ENCODE measurements around the gene INAVA.
"Not testable (repeated sequence)": the region's sequence is repeated elsewhere in the genome, so short reads cannot be mapped to it uniquely, and the experiment has no call there.

Gene INAVA

GRCh38 chr1:200921571-200922110, 26.9 kb downstream of the INAVA start:
- DNase-seq, result no peak

GRCh38 chr1:200922406-200922805, 27.7 kb downstream of the INAVA start:
- no peak for DNase-seq

GRCh38 chr1:200923601-200924000, 28.9 kb downstream of the INAVA start:
- DNase-seq, result no peak

GRCh38 chr1:200925831-200926230, 31.1 kb downstream of the INAVA start:
- DNase-seq, result no peak

DNA sequence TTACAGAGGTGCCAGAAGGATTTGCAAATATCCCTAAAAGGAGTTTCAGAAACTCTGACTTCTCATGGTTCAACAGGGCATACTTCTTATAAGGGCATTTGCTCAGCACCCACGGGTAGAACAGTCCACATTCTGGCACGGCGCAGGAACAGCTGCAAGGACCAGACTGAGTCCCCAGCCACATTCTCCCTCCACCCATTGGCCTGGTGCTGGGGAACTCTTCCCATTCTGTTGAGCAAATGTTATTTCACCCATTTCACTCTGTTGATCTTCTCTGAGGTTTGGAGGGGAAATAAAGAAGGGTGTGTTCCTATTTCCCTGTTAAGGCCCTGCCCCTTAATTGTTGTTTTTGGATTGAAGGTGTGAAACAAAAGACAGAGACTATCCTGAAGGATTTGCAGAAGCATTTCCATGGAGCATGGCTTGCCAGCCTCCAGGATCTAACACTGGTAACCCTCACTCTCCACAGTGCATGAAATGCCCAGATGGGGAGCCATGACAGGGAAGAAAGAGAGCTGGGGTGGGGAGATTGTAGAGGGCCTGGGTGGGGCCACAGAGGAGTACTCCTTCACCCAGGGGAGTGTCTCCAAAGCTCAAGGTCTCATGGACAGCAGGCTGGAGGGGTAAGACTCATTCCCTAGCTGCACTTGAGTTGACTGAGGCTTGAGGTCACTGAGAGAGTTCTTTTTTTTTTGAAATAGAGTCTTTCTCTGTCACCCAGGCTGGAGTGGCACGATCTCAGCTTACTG, 35.0 kb downstream of the INAVA start:
- no peak for DNase-seq

GRCh38 chr1:200930285-200930684, 35.6 kb downstream of the INAVA start:
- DNase-seq, result not testable (repeated sequence)

DNA sequence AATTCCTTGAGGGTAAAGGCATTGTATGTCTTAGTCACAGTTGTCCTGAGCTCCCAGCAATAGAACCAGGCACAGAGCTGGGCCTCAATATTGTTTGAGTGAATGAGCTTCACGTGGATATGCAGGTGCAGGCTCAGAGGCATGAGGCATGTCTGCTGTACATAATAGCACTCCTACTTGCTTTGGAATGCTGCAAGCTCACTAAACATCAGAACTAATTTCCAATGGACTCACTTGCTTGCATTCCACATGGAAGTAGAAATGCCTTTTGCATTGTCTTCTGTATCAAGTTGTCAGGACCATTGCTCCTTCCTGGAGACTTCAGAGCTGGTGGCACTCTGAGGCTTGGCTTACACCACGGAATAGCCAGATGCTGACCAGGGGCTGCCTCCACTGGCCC, 37.1 kb downstream of the INAVA start:
- DNase-seq, result no peak

DNA sequence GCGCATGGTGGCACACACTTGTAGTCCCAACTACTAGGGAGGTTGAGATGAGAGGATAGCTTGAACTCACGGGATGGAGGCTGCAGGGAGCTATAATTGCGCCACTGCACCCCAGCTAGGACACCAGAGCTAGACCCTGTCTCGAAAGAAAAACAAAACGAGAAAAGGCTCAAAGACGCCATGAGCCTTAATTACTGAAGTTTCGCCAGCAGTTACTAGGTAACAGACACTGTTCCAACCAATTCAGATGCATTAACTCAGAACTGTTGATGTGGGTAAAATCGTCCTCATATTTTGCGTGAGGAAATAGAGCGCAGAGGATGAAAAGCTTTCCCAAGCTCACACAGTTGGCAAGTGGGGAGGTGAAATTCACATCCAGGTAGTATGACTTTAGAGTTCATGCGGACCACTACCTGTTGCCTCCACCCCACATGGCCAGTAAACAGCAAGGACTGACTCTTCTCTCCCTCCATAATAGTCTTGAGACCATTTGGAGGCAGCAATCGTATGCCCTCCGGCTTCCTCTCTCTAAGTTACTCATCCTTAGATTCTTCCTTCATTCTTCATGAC, 40.1 kb downstream of the INAVA start:
- DNase-seq, result no peak

DNA sequence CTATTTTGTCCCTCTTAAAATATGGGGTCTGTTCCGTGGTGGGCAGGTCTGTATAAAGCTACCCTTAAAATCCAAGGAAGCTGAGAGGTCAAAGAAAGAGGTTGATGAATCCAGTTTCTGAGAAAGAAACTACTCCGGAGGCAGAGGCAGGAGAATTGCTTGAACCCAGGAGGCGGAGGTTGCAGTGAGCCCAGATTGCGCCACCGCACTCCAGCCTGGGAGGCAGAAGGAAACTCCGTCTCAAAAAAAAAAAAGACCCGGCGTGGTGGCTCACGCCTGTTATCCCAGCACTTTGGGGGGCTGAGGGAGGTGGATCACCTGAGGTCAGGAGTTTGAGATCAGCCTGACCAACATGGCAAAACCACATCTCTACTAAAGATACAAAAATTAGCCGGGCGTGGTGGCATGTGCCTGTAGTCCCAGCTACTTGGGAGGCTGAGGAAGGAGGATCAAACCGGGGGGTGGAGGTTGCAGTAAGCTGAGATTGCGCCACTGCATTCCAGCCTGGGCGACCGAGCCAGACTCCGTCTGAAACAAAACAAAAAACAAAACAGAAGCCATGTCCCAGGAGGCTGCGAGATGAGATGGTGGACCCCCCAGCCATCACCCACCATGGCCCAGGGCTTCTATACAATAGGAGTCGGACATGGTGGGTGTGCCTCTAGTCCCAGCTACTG, 40.7 kb downstream of the INAVA start:
- DNase-seq, result not testable (repeated sequence)

GRCh38 chr1:200938955-200939354, 44.3 kb downstream of the INAVA start:
- no peak for DNase-seq

DNA sequence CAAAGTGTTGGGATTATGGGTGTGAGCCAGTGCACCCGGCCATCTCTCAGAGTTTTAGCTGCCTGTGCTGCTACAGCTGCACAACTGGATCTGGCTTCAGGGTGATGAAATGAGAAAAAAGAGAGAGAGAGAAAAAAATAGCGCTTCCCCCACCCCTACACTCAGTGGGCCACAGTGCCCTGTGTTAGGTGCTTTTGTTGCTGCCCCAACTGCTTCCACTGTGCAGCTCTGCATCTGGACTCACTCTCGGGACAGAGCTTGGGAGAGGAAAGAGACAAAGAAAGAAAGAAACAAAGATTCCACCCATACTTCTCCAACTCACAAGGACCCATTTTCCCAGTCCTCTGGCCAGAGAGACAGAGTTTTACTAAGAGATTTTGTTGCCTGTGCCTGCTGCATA, 50.4 kb downstream of the INAVA start:
- DNase-seq, result no peak

DNA sequence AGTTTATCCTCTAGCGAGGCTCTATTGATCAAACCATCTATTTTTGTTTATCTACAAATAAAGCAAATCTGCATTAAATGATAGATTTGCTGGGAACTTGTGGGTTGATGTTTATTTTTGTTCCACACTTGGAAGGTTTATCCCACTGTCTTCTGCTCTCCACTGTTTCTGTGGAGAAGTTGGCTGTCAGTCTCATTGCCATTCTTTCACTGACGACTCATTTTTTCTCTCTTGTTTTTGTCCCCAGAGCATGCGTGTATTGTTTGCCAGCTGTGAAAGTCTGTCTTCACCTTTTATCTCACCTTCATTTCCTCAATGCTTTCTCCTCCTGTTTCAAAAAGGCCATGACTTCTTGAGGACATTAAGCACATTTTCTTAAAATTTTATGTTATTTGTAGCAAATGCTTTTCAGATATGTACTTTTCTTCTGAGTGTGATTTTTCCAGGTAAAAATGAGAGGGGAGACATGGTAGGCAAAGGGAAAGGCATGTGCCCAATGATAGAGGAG, 52.4 kb downstream of the INAVA start:
- DNase-seq, result no peak

DNA sequence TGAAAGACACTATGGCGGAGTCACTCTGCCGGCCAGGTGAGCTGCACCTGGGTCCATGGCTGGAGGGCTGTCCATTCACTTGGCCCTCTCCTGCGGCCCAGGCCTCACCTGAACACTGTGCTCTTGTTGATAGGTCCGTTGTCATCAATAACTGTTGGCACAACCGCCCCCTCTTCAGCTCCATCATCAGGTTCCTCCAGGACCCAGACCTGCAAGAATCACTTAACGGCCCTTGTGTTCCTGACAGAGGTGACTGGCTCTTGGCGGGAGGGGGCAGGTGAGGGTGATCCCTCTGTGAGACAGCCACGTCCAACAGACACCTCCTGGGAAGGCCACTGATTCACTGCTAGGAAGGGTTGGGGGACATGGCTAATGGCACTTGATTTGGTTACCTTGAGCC, 54.9 kb downstream of the INAVA start:
- no peak for DNase-seq

- DNase-seq, result no peak
These were observed 56.3 kb downstream of the INAVA start for GRCh38 chr1:200951016-200951415.

- no peak for DNase-seq
These were observed 59.7 kb downstream of the INAVA start for GRCh38 chr1:200954434-200954833.

DNA sequence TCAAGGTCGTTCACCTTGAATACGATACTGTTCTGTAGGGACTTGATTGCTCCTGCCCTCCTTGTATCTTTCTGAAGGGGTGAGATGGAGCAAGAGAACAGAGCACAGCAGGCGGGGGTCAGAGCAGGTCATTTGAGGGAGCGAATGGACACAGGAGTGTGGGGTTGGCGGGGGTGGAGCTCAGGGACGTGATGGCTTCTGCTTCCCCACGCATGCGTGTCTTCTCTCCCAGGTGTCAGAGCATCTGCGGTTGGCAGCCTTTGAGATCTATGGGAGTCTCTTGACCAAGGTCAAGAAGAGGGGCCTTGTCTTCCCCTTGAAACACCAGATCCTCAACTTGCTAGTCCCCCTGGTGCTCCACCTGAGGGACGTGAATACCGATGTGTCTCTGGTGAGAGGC, 63.9 kb downstream of the INAVA start:
- no peak for DNase-seq

DNA sequence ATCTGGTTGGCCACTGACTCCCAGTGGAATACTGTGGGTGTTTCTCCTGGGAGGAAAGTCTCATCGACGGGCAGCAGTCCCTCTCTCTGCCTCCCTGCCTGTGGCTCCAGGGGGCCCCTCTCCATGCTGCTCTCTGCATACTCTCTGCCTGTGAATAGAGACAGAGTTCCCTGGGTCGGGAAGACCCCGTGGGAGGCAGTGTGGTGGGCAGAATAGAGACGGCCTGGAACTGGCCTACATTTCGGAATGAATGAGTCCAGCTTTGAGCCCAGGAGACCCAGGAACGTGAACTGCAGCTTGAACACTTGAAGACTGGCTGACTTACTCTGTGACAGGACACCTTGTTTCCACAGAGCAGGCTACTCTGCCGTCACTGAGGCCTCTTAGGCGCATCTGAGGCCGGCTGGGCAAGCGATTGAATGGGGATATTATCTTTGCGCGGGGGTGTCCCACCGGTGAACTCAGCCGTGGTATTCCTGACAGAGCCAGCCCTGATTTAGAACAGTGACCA, 64.8 kb downstream of the INAVA start:
- no peak for DNase-seq

GRCh38 chr1:200960236-200960947, 65.7 kb downstream of the INAVA start:
- DNase-seq, result no peak

DNA sequence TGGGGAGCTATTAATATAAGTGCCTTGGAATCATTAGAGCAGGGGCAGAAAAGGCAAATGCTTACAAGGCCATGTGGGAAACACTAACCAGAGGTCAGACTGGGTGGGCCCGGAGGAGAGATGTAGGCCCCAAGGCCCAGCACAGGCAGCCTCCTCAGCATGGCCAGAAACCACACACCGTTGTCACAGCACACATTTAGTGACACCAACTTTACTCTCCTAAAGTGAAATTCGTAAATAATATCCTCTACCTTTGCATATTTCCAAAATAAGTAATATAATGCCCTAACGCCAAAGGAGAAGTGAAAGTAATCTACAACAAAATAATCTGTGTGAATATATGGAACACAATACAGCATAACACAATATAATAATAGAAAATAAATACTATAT, 66.2 kb downstream of the INAVA start:
- DNase-seq, result no peak

DNA sequence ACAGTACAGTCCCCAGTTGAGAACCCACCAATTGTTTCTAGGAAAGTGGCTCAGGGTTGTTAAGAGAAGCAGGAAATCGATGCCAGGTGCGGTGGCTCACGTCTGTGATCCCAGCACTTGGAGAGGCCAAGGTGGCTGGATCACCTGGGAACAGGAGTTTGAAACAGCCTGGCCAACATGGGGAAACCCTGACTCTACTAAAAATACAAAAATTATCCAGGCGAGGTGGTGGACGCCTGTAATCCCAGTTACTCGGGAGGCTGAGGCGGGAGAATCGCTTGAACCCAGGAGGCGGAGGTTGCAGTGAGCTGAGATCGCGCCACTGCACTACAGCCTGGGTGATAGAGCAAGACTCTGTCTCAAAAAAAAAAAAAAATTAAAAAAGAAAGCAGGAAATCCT, 67.5 kb downstream of the INAVA start:
- not testable (repeated sequence) for DNase-seq

- no peak for DNase-seq
These were observed 67.9 kb downstream of the INAVA start for GRCh38 chr1:200962631-200963030.

DNA sequence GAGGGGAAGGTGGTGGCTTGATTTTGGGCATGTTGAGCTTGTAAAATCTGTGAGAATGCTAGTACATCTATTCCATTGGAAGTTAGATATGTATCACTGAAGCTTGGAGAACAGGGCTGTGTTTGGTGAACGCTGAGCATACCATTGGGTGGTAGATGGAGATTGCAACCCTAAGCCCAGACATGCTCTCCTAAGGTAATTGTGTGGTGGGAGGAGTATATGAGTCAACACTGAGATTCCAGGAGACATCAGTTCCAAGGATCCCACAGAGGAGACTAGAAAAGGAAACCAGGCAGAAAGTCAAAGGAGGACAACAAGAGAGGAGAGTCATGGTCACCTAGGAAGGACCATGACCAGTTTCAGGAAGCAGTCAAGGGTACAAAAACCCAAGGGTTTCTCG, 68.4 kb downstream of the INAVA start:
- no peak for DNase-seq

DNA sequence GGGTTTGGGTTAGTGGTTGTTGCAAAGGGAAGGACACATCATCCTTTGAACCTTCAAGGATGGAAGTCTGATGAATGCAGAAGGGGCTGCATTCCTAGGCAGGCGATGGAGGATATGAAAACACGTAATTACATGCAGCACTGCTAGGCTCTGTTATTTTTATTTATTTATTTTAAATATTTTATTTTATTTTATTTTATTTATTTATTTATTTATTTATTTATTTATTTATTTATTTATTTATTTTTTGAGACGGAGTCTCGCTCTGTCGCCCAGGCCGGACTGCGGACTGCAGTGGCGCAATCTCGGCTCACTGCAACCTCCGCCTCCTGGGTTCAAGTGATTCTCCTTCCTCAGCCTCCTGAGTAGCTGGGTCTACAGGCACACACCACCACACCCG, 69.2 kb downstream of the INAVA start:
- DNase-seq, result not testable (repeated sequence)

Measured in T-helper 9 cell (primary cell).